Amygdala (tissue), 56 donors: ENCODE measurements around the gene H2BW2.
"Not testable (repeated sequence)": the region's sequence is repeated elsewhere in the genome, so short reads cannot be mapped to it uniquely, and the experiment has no call there.

Experiments
- DNase-seq, 56 donors: peaks; one replicate each; lab custom pipeline; 2025; lab: John Stamatoyannopoulos, UW

The H2BW2 gene

DNA sequence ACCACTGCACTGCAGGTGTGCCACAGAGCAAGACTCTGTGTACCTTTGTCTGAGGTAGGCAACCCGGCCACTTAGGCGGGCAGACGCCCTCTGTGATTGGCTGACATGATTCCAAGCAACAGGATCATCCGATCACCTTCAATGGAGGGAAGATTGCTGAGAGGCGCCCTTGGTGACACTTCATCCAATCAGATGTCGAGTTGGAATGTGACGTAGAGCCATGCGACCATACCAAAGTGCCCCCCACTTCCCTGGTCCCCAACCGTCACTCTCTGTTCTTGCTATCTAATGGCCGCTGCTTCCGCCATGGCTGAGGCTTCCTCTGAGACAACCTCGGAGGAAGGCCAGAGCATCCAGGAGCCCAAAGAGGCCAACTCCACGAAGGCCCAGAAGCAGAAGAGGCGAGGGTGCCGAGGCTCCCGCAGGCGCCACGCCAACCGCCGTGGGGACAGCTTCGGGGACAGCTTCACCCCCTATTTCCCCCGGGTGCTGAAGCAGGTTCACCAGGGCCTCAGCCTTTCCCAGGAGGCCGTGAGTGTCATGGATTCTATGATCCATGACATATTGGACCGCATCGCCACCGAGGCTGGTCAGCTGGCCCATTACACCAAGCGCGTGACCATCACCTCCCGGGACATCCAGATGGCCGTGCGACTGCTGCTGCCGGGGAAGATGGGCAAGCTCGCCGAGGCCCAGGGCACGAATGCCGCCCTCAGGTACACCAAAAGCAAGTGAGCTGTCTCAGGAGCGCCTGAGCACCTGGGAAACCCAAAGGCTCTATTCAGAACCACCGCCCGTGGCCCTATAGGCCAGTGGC lies at the start of gene H2BW2:
Gene H2BW2 (plus strand): TSS at position 268 of the 817 bp plus-strand sequence. CDS start 39 bp downstream, at position 307.
- DNase-seq = no peak

DNA sequence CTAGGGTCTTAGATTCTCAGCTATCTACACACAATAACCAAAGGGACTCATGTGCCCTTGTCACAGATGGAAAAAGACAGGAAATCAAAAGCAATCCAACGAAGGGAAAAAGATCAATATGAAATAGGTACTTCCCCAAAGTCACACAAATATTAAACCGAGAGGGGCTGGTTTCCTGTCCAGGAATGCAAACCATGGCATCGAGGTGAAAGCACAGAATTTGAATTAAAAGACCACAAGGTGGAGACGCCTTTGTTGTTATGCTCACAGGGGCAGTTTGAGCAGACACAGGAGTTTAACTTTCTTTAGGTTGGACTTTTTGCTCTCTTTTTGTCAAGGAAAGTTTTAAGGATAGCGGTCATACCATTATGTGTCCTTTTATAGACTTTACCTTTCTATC lies 40.5 kb upstream of the H2BW2 start:
- no peak for DNase-seq

DNA sequence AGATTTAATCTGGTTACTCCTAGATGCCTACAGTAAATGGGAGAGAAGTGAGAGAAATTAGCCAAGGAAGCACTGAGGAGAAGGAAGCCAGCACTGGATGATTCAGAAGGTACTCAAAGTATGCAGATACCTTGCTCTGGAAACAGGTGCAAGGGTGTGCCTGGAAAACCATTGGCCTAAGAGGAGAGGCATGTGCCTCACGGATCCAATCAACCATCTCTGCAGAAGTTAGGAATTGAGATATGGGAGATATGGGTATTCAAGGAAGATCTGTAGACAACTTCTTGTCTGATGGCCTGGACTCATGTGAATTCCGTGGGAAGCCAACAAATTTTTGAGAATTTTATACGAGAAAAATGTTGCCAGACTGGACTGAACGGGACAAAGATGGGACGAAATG lies 30.9 kb upstream of the H2BW2 start:
- DNase-seq = no peak

DNA sequence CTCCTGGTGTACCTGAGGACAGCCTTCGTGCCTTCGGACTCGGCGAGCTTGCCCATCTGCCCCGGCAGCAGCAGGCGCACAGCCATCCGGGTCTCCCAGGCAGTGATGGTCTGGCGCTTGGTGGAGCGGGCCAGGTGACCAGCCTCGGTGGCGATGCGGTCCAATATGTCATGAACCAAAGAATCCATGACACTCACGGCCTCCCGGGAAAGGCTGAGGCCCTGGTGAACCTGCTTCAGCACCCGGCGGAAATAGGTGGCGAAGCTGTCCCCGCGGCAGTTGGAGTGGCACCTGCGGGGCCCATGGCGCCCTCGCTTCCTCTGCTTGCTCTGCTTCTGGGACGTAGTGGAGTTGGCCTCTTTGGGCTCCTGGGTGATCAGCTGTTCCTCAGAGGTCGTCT lies 26.6 kb upstream of the H2BW2 start:
- no peak for DNase-seq

DNA sequence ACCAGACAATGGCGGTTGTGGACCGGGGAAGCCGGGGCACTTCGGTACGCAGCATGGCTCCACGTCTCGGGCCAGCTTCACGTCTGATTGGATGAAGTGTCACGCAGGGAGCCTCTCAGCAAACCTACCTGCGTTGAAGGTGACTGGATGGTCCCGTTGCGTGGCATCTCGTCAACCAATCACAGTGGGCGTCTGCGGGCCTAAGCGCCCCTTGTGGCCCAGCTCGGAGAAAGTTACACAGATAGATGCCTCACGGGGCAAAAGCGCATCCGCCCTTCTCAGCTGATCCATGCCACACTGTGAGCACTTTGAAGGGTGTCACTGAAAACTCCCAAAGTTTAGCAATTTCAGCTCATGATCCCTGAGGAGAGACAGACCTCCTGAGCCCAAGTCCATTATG lies 26.1 kb upstream of the H2BW2 start, which contains the start of gene H2BW1:
Gene H2BW1 (minus strand): TSS at position 103 of the 400 bp plus-strand sequence. CDS start 132 bp downstream, outside the sequence.
- no peak for DNase-seq

DNA sequence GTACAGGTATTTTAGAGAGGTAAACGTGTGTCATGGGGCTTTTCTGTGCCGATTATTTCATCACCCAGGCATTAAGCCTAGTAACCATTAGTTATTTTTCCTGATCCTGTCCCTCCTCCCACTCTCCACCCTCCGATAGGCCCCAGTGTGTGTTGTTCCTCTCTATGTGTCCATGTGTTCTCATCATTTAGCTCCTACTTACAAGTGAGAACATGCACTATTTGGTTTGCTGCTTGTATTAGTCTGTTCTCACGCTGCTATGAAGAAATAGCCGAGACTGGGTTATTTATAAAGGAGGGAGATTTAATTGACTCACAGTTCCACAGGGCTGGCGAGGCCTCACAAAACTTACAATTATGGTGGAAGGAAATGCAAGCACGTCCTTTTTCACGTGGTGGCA lies 24.2 kb upstream of the H2BW2 start:
- not testable (repeated sequence) for DNase-seq

DNA sequence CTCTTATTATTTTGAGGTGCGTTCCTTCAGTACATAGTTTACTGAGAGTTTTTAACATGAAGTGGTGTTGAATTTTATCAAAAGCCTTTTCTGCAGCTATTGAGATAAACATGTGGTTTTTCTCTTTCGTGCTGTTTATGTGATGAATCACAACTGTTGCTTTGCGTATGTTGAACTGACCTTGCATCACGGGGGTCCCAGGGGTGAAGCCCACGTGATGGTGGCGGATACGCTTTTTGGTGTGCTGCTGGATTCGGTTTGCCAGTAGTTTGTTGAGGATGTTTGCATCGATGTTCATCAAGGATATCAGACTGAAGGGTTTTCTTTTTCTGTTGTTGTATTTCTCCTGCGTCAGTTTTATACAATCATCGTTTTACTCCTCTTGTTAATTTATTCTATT lies 21.6 kb upstream of the H2BW2 start:
- DNase-seq = no peak

DNA sequence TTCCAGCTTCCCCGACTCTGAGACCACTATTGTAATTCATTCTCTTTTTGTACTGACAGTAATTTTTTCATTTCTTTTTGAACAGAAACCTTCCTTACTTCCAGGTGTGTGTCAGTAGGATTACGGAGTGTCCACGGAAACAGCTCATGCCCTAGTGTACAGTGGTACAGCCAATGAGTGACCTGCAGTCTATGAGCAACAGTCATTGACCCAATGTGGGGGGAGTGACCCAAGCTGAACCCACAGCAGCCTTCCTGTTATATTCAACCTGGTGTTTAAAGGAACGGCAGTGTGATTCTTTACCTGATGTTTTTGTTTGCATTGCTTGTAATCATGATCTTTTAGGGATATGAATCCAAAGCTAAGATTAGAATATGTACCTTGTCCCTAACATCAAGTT lies 1.2 kb downstream of the H2BW2 start:
- no peak for DNase-seq

DNA sequence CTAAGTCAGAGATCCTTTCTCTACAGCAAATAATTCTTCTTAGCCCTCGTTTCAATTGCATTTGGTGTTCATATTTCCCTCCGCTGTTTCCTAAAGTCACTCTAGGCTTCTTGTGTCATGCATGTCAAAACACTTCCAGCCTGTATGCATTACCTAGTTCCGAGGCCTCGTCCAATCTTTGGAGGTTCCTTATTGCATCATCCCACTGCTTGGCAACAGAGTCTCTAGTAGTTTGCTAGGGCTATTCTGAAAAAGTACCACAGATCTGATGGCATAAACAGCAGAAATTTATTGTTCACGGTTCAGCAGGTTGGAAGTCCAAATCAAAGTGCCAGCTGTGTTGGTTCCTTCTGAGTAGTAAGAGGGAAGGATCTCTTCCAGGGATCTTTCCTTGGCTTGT lies 5.9 kb downstream of the H2BW2 start:
- no peak for DNase-seq

DNA sequence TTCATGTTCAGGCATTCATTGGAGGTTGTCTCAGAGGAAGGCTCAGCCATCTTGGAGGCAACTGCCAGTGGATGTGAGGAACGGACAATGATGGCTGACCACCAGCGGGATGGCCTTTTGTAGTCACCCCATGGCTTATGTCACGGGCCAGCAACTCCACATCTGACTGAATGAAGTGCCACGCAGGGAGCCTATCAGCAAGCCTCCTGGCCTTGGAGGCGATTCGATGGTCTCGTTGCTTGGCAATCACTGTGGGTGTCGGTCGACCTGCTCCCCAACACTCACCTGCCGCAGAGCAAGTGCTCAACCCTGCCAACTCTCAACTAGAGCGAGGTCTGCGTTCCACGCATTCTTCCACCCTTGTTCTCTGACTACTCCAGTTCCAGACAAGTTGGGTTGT lies 7.4 kb downstream of the H2BW2 start:
- no peak for DNase-seq

DNA sequence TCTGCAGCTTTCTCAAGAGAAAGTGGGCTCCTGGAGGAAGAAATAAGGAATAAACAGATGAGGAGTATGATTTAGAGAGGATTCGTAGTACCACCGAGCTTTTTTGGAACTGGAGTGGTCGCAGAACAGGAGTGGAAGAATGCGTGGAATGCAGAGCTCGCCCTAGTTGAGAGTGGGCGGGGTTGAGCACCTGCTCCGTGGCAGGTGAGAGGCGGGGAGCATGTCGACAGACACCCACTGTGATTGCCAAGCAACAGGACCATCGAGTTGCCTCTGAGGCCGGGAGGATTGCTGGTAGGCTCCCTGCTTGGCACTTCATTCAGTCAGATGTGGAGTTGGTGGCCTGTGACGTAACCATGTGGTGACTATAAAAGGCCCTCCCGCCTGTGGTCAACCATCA lies 15.2 kb downstream of the H2BW2 start:
- not testable (repeated sequence) for DNase-seq

DNA sequence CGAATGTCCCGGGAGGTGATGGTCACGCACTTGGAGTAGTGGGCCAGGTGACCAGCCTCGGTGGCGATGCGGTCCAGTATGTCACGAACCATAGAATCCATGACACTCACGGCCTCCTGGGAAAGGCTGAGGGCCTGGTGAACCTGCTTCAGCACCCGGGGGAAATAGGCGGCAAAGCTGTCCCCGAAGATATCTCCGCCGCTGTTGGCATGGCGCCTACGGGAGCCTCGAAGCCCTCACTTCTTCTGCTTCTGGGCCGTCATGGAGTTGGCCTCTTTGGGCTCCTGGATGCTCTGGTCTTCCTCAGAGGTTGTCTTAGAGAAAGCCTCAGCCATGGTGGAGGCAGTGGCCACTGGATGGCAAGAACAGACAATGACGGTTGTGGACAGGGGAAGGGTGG lies 22.9 kb downstream of the H2BW2 start:
- DNase-seq = not testable (repeated sequence)

DNA sequence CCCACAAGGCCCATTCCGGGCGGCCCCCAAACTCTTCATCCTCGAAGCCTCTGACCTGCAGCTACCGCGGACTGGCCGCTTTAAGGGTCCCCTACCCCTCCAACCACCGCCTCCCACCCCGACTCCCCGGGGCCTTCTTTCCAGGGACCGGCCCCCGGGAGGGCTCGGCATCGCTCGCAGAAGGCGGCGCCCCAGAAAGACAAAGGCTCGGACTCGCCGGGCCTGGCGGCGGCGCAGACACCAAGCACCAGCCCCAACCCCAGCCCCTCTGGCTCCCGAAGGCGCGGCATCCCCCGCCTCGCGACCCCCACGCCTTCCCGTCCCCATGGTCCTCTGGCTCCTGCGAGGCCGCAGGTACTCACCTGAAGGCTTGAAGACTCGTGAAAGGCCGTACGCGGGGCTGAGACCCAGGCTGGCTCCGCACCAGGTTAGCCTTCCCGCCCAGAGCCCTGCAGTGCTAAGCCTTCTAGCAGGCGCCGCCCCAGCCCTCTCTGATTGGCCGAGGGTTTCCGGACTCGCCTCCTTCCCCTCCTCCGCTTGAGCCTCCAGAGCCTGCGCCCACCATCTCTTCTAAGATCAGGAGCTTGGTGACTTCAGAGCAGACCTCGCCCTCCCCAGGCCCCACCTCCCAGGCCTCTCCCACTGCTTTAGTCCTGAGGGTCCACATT lies 36.2 kb downstream of the H2BW2 start, which contains the start of gene TMSB15C:
Gene TMSB15C (minus strand): TSS at position 459 of the 668 bp plus-strand sequence.
- DNase-seq = not testable (repeated sequence)

DNA sequence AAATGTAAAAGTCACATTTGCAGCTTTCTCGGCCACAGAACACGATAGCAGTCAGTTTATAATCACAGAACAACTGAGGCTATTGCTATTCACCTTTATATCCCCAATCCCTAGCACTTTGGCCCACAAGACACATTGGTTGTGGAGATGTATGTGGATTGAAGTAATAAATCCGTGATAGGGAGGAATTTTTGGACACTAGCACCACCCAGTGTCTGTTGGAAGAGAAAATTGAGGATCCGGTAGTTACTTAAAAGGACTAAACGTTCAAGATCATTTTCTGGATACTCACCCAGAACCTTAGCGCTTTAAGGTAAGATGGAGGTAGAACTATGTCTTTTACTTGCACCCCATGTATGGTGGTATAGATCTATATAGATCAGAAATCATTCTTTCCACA lies 38.1 kb downstream of the H2BW2 start:
- DNase-seq = not testable (repeated sequence)

DNA sequence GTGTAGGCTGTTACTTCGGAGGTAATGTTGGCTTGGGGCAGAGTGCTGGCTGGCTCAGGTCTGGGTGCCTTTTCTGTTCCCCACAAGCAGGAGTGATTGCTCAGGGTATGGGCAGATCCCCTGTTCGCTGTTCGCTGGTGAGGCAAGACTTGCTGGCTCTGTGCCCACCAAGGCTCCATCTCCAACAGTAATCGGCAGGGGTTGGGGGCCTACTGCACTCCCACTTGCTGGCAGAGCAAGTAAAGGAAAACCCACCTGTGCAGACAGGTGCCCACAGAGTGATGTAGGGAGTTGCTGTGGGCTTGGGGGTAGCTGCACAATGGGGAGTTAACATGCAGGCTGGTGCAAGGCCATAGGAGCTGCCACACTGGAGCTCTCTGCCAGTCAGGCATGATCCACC lies 44.3 kb downstream of the H2BW2 start:
- no peak for DNase-seq

DNA sequence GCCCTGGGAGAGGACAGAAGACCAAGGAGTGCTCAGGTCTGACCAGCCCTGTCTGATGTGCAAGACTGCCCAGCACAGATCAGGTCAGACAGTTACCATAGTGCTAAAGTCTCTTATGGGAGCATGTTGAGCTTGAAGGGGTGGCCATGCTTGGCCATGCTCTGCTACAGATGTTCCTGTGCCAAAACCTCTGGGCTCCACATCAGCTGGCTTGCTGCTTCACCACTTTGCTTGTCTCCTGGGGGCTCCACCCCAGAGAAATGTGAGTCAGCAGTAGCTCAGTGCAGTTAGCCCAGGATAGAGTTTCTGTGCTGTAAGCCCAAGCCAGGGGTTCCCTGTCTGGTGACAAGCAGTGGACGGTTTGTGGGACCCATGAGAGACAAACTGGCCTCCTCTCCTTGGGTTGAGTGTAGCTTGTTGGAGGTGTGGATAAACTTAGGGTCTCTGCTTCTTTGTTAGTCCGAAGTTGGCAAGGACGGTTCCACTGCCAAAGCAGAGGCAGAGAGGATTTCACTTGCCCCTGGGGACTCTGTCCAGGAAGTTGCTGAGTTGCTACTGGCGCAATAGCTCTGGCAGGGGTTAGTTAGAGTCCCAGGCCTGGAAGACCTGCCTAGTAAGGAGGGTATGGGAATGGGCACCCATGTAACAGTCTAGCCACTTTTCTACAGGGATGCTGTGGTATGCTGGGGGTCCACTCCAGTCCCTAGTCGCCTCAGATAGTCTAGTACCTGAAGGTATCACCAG lies 45.0 kb downstream of the H2BW2 start:
- no peak for DNase-seq

DNA sequence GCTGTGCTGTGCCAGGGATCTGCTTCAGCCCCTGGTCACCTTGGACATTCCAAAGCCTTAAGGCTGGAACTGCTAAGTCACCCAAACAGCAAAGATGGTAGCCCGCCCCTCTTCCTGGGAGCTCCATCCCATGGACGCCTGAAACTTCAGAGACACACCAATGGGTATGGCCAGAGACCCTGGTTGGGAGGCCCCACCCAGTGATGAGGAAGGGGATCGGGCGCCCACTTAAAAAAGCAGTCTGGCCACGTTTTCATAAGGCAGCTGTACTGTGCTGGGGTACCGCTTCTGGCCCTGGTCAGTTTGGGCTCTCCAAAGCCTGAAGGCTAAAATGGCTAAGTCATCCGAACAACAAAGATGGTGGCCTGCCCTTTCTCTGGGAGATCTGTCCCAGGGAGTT lies 45.7 kb downstream of the H2BW2 start:
- DNase-seq = no peak

DNA sequence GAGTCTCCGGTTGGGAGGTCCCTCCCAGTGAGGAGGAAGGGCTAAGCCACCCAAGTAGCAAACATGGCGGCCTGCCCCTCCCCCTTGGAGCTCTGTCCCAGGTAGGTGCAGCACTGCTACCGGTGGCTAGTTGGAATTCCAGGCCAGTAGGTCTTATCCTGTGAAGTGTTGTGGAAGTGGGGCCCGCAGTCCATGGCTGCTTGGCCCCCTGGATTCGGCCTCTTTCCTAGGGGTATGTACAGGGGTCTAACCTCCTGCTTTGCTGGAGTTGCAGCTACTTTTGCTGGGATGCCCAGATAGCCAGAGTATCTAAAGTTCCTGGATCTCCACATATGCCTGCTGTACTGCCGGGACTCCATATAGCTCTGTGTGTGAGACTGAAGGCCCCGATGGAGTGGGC lies 46.2 kb downstream of the H2BW2 start:
- DNase-seq = no peak
